GM18498 (cell line): ENCODE results near the gene FLNB.

Experiments used
- ATAC-seq: cut with Tn5 transposase; IDR thresholded peaks from one replicate; pipeline ENCODE4 v1.9.1; 2021; ENCODE audit warnings: mild to moderate bottlenecking, moderate library complexity; ENCODE audit not compliant: unreplicated experiment

FLNB gene

GRCh38 chr3:58008141-58009025 lies at the start of gene FLNB:
TSS of gene FLNB (plus strand) at chr3:58008422. CDS start at chr3:58008565, 143 bp downstream.
- ATAC-seq = peak; percentile 75

GRCh38 chr3:57958642-57959422 lies 49.4 kb upstream of the FLNB start:
- peak; percentile 31 for ATAC-seq

- ATAC-seq = peak; percentile 44
Observed at GRCh38 chr3:57959423-57960173, 48.6 kb upstream of the FLNB start.

GRCh38 chr3:57960174-57960505 lies 48.1 kb upstream of the FLNB start:
- ATAC-seq = no peak

- no peak for ATAC-seq
Observed at GRCh38 chr3:57961177-57961827, 46.9 kb upstream of the FLNB start.

- ATAC-seq = no peak
Observed at GRCh38 chr3:57961828-57962447, 46.3 kb upstream of the FLNB start.

GRCh38 chr3:57962448-57962834 lies 45.8 kb upstream of the FLNB start:
- no peak for ATAC-seq

- ATAC-seq = no peak
Observed at GRCh38 chr3:57963811-57964346, 44.3 kb upstream of the FLNB start.

GRCh38 chr3:57966829-57967228 lies 41.4 kb upstream of the FLNB start:
- no peak for ATAC-seq

- ATAC-seq = no peak
Observed at GRCh38 chr3:57967590-57967989, 40.6 kb upstream of the FLNB start.

- ATAC-seq = no peak
Observed at GRCh38 chr3:57968501-57968900, 39.7 kb upstream of the FLNB start.

- ATAC-seq = no peak
Observed at GRCh38 chr3:57971975-57972374, 36.2 kb upstream of the FLNB start.

- ATAC-seq = no peak
Observed at GRCh38 chr3:57972531-57973111, 35.6 kb upstream of the FLNB start.

- ATAC-seq = no peak
Observed at GRCh38 chr3:57973715-57974477, 34.3 kb upstream of the FLNB start.

GRCh38 chr3:57974796-57975388 lies 33.3 kb upstream of the FLNB start:
- ATAC-seq = no peak

GRCh38 chr3:57977818-57978235 lies 30.4 kb upstream of the FLNB start:
- ATAC-seq = no peak

- no peak for ATAC-seq
Observed at GRCh38 chr3:57978316-57978715, 29.9 kb upstream of the FLNB start.

- ATAC-seq = no peak
Observed at GRCh38 chr3:57980416-57980815, 27.8 kb upstream of the FLNB start.
